HG03196 (cell line): ENCODE measurements around the gene ZFC3H1.
"Not testable (repeated sequence)": the region's sequence is repeated elsewhere in the genome, so short reads cannot be mapped to it uniquely, and the experiment has no call there.

Experiments used
- ATAC-seq: cut with Tn5 transposase; IDR thresholded peaks from one replicate; pipeline ENCODE4 v1.9.1; 2021; ENCODE audit not compliant: unreplicated experiment

The ZFC3H1 gene

GRCh38 chr12:71663561-71664410 lies at the start of gene ZFC3H1, which contains the start of gene THAP2:
Gene ZFC3H1 (minus strand): TSS chr12:71663848. CDS start chr12:71663610, 238 bp downstream.
Gene THAP2 (plus strand): TSS chr12:71664301. CDS start chr12:71664510, 209 bp downstream.
- ATAC-seq: peak; percentile 95

- no peak for ATAC-seq
Observed at GRCh38 chr12:71710276-71711125, 46.9 kb upstream of the ZFC3H1 start.

GRCh38 chr12:71708658-71709057 lies 45.0 kb upstream of the ZFC3H1 start:
- ATAC-seq: no peak

GRCh38 chr12:71704920-71705319 lies 41.3 kb upstream of the ZFC3H1 start:
- ATAC-seq: no peak

- no peak for ATAC-seq
Observed at GRCh38 chr12:71703206-71703605, 39.6 kb upstream of the ZFC3H1 start.

- ATAC-seq: no peak
Observed at GRCh38 chr12:71702590-71702989, 38.9 kb upstream of the ZFC3H1 start.

- ATAC-seq: not testable (repeated sequence)
Observed at GRCh38 chr12:71702181-71702580, 38.5 kb upstream of the ZFC3H1 start.

GRCh38 chr12:71695782-71696181 lies 32.1 kb upstream of the ZFC3H1 start:
- ATAC-seq: no peak

GRCh38 chr12:71694099-71694820 lies 30.6 kb upstream of the ZFC3H1 start:
- ATAC-seq: peak; percentile 83

- ATAC-seq: peak; percentile 9
Observed at GRCh38 chr12:71693651-71694050, 30.0 kb upstream of the ZFC3H1 start.

GRCh38 chr12:71693126-71693525 lies 29.5 kb upstream of the ZFC3H1 start:
- no peak for ATAC-seq

GRCh38 chr12:71691504-71692129 lies 28.0 kb upstream of the ZFC3H1 start:
- no peak for ATAC-seq

GRCh38 chr12:71688961-71689570 lies 25.4 kb upstream of the ZFC3H1 start:
- ATAC-seq: no peak

GRCh38 chr12:71687172-71687571 lies 23.5 kb upstream of the ZFC3H1 start:
- not testable (repeated sequence) for ATAC-seq

- ATAC-seq: no peak
Observed at GRCh38 chr12:71686658-71687025, 23.0 kb upstream of the ZFC3H1 start.

GRCh38 chr12:71685914-71686657 lies 22.4 kb upstream of the ZFC3H1 start, which contains the start of gene TMEM19:
Gene TMEM19 (plus strand): TSS chr12:71686082. CDS start chr12:71686681, 599 bp downstream.
- peak; percentile 90 for ATAC-seq

- no peak for ATAC-seq
Observed at GRCh38 chr12:71685312-71685906, 21.8 kb upstream of the ZFC3H1 start.

GRCh38 chr12:71684081-71684480 lies 20.4 kb upstream of the ZFC3H1 start:
- ATAC-seq: no peak

GRCh38 chr12:71683633-71684032 lies 20.0 kb upstream of the ZFC3H1 start:
- ATAC-seq: no peak
